Kidney epithelial cell (primary cell): ENCODE data around the gene ELF2. TPM values are rescaled to one million over a fixed set of nuclear protein-coding genes. Genes with fewer than 3 reads are reported as not detected.

Source experiments
- DNase-seq: peaks from one replicate; pipeline ENCODE4 v3.0.0-alpha.2; 2010; ENCODE audit warnings: low read depth
- H3K27me3 ChIP-seq: 2 replicates; pipeline ENCODE4 v1.6.0; 2011; ENCODE audit warnings: low read length; ENCODE audit not compliant: control insufficient read depth, insufficient read depth
- H3K36me3 ChIP-seq: 2 replicates; pipeline ENCODE4 v1.5.1; 2011; ENCODE audit warnings: low read length; ENCODE audit not compliant: control insufficient read depth, insufficient read depth
- H3K4me3 ChIP-seq: 2 replicates; pipeline ENCODE4 v1.5.1; 2011; ENCODE audit warnings: low read depth, mild to moderate bottlenecking, control low read depth, low read length
- total RNA-seq: library from RNA; depleted of rRNA; stranded (reverse); fragments of >200 nt; gene quantifications from 2 replicates; pipeline ENCODE4 v1.2.3, GENCODE V29; 2015
- TF ChIP-seq, protein P1 (sequence below): IDR thresholded peaks from 2 replicates; pipeline ENCODE4 v1.5.1; 2011; ENCODE audit warnings: mild to moderate bottlenecking, moderate library complexity, low read length, control low read depth, inconsistent platforms; ENCODE audit not compliant: insufficient read depth, poor library complexity, severe bottlenecking

The ELF2 gene
- total RNA-seq, 1 donor from 2014 or later, result 14.3 TPM

DNA sequence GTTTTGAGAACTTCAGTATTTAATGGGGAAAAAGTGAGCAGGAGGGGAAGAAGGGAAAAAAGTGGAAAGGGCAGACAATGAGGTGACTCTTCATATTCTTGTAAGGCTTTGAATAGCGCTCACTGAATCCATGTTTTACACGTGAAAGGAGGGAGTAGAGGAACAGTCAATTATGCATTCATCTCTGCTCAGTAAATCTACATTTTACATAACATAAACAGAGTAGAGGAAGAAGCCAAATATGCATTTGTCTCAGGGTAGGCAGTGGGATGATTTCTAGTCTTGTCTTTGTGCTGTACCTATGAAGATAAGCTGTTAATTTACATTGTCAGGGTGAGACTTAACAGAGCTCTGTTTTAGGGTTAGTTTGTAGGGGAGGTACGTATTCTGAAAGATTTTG is 19.4 kb upstream of the ELF2 start:
- DNase-seq, result no peak
- Histone ChIP-seq H3K27me3 (no peaks in the 10 kb centered on the region), H3K36me3 (no peaks in the 10 kb centered on the region), H3K4me3 (no peak overlapping the region)
- TF ChIP-seq, protein P1, sequence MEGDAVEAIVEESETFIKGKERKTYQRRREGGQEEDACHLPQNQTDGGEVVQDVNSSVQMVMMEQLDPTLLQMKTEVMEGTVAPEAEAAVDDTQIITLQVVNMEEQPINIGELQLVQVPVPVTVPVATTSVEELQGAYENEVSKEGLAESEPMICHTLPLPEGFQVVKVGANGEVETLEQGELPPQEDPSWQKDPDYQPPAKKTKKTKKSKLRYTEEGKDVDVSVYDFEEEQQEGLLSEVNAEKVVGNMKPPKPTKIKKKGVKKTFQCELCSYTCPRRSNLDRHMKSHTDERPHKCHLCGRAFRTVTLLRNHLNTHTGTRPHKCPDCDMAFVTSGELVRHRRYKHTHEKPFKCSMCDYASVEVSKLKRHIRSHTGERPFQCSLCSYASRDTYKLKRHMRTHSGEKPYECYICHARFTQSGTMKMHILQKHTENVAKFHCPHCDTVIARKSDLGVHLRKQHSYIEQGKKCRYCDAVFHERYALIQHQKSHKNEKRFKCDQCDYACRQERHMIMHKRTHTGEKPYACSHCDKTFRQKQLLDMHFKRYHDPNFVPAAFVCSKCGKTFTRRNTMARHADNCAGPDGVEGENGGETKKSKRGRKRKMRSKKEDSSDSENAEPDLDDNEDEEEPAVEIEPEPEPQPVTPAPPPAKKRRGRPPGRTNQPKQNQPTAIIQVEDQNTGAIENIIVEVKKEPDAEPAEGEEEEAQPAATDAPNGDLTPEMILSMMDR, result no peak

DNA sequence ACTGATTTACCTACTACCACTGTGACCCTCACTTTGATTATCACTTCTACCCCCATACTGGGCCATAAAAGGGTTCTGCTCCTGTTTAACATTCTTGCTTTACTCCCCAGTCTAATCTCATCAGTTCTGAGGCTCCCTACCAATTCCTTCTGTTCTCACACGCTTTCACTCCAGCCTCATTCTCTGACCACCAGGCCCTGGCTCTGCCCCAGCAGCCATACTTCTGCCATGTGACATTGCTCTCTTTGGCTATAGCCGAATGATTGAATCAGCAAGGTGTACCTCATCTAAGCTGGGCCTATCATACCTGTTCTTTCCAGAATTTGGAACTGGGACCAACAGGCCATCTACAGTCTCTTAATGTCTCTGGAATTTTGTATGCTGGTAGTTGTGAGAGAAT is 14.4 kb upstream of the ELF2 start:
- no peak for DNase-seq
- H3K4me3 ChIP-seq, result no peak overlapping the region
- TF ChIP-seq, protein P1, result no peak
- H3K27me3 ChIP-seq, result no peaks in the 10 kb centered on the region
- H3K36me3 ChIP-seq, result no peaks in the 10 kb centered on the region

DNA sequence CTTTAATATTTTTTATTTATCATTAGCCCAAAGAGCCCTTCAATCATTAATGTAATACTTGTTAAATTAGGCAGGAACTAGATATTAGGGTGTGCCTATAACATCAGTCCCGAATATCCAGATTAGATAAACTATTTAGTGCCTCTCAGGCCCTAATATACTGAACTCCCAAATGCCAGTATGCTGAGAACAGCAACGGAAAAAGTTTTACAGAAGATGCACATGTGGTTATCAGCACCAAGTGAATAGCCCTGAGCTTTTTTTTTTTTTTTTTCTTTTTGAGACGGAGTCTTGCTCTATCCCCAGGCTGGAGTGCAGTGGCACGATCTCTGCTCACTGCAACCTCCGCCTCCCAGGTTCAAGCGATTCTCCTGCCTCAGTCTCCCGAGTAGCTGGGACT is 13.0 kb upstream of the ELF2 start:
- no peak overlapping the region for H3K4me3 ChIP-seq
- no peaks in the 10 kb centered on the region for H3K27me3 ChIP-seq
- TF ChIP-seq, protein P1, result no peak
- H3K36me3 ChIP-seq, result no peaks in the 10 kb centered on the region
- DNase-seq, result no peak

DNA sequence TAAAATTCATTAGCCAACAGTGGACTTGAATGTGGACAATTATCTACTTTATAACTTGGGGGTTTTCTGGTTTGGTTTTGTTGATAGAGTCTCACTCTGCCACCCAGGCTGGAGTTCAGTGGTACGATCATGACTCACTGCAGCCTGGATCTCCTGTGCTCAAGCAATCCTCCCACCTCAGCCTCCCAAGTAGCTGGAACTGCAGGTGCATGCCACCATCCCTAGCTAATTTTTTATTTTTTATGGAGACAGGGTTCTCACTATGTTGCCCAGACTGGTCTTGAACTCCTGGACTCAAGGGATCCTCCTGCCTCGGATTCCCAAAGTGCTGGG is 12.4 kb upstream of the ELF2 start:
- H3K36me3 ChIP-seq, result no peaks in the 10 kb centered on the region
- no peak for DNase-seq
- TF ChIP-seq, protein P1, result no peak
- H3K27me3 ChIP-seq, result no peaks in the 10 kb centered on the region
- H3K4me3 ChIP-seq, result no peak overlapping the region

DNA sequence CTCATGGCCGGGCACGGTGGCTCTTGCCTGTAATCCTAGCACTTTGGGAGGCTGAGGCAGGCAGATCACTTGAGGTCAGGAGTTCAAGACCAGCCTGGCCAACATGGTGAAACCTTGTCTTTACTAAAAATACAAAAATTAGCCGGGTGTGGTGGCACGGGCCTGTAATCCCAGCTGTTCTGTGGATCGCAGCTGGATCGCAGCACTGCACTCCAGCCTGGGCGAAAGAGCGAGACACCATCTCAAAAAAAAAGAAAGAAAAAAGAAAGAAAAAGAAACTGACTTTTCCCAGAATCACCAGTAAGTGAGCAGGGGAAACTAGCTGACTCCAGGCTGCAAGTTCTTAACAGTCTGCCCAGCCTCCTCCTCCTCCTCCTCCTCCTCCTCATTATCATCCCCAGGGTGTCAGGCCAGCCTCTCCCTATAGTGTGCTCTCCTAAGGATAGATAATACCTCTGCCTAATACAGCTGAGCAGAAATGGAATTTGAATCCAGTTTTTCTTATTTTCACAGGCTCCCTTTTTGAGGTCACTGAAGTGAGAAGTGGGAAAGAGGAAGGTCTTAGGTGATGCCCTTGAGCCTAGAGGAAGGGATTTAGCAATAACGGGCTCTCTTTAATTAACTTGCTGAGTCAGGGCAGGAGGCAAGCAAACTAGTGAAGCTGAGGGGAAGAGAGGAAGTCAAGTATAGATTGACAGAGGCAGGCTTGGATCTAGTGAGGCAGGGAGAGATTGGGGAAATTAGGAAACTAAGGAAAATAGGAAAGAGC is 11.8 kb upstream of the ELF2 start:
- H3K27me3 ChIP-seq, result no peaks in the 10 kb centered on the region
- H3K4me3 ChIP-seq, result no peak overlapping the region
- no peak for DNase-seq
- no peaks in the 10 kb centered on the region for H3K36me3 ChIP-seq
- TF ChIP-seq, protein P1, result no peak

DNA sequence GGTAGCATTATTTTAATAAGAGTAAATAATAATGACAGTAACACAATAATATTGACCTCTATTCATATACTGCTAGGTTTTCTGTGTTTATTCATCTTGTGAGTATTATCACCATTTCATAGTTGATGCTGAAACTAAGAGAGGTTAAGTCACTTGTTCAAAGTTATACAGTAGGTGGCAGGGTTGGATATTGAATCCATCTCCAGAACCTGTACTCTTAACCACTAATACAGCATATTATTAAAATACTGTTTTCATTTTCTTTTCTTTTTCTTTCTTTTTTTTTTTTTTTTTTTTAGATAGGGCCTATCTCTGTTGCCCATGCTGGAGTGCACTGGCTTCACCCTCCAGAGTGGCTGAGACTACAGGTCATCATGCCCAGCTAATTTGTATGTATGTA is 7.1 kb upstream of the ELF2 start:
- no peak for DNase-seq
- Histone ChIP-seq H3K4me3 (no peak overlapping the region), H3K27me3 (no peaks in the 10 kb centered on the region), H3K36me3 (no peaks in the 10 kb centered on the region)
- TF ChIP-seq, protein P1, result peak; percentile 2
